GDM1 (cell line): Measurements from ENCODE around the gene CDK8.

Experiments used
- DNase-seq: peaks from one replicate; lab custom pipeline; 2025; lab: John Stamatoyannopoulos, UW

CDK8 gene

DNA sequence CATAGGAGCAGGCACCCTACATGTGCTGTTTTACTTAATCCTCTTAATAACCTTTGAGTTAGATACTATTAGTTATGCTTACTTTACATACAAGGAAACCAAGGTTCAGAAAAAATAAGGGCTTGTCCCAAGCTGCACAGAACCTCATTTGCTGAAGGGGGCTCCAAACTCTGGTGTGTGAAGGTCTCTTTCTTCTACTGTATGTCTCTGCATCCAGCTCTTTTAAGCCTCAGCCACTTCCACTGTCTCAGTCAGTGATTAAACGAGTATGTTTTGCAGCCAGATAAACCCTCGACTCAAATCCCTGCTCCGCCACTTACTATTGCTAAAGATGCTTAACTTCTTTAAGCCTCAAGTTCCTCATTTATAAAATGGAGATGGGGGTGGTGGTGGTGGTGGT, 191.2 kb downstream of the CDK8 start:
- DNase-seq: no peak

GRCh38 chr13:26446751-26447150, 192.8 kb downstream of the CDK8 start:
- no peak for DNase-seq

GRCh38 chr13:26448032-26448431, 194.1 kb downstream of the CDK8 start:
- DNase-seq: no peak

GRCh38 chr13:26449063-26449848, 195.3 kb downstream of the CDK8 start:
- no peak for DNase-seq
